ENCODE measurements around the gene MEGF8. TPM values are rescaled to one million over a fixed set of nuclear protein-coding genes. Genes with fewer than 3 reads are reported as not detected.

MEGF8 gene
- total RNA-seq, 1 donor from 2014 or later, result 69.3 TPM

GRCh38 chr19:42407085-42407815 is 81.8 kb downstream of the MEGF8 start:
- Mint-ChIP-seq H3K4me1 (ENCODE audit: unreplicated experiment) (peaks cover 8% of the 10 kb centered on the region), H3K27ac (ENCODE audit: unreplicated experiment) (no peak overlapping the region), H3K9me3 (ENCODE audit: unreplicated experiment) (no peaks in the 10 kb centered on the region), H3K36me3 (ENCODE audit: low read depth, unreplicated experiment) (peaks cover 7% of the 10 kb centered on the region), H3K27me3 (ENCODE audit: unreplicated experiment) (peaks cover 14% of the 10 kb centered on the region), H3K4me3 (ENCODE audit: unreplicated experiment) (no peak overlapping the region)
- TF ChIP-seq, protein P1, sequence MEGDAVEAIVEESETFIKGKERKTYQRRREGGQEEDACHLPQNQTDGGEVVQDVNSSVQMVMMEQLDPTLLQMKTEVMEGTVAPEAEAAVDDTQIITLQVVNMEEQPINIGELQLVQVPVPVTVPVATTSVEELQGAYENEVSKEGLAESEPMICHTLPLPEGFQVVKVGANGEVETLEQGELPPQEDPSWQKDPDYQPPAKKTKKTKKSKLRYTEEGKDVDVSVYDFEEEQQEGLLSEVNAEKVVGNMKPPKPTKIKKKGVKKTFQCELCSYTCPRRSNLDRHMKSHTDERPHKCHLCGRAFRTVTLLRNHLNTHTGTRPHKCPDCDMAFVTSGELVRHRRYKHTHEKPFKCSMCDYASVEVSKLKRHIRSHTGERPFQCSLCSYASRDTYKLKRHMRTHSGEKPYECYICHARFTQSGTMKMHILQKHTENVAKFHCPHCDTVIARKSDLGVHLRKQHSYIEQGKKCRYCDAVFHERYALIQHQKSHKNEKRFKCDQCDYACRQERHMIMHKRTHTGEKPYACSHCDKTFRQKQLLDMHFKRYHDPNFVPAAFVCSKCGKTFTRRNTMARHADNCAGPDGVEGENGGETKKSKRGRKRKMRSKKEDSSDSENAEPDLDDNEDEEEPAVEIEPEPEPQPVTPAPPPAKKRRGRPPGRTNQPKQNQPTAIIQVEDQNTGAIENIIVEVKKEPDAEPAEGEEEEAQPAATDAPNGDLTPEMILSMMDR (IDR thresholded peaks at IDR 0.05; ENCODE audit: unreplicated experiment), result no peak
- no peak for DNase-seq (ENCODE audit: low spot score)

GRCh38 chr19:42407816-42408175 is 82.4 kb downstream of the MEGF8 start:
- Mint-ChIP-seq H3K9me3 (ENCODE audit: unreplicated experiment) (no peaks in the 10 kb centered on the region), H3K4me1 (ENCODE audit: unreplicated experiment) (peaks cover 8% of the 10 kb centered on the region), H3K4me3 (ENCODE audit: unreplicated experiment) (no peak overlapping the region), H3K36me3 (ENCODE audit: low read depth, unreplicated experiment) (peaks cover 7% of the 10 kb centered on the region), H3K27me3 (ENCODE audit: unreplicated experiment) (peaks cover 14% of the 10 kb centered on the region), H3K27ac (ENCODE audit: unreplicated experiment) (no peak overlapping the region)
- no peak for DNase-seq (ENCODE audit: low spot score)
- TF ChIP-seq, protein P1 (IDR thresholded peaks at IDR 0.05; ENCODE audit: unreplicated experiment), result no peak

DNA sequence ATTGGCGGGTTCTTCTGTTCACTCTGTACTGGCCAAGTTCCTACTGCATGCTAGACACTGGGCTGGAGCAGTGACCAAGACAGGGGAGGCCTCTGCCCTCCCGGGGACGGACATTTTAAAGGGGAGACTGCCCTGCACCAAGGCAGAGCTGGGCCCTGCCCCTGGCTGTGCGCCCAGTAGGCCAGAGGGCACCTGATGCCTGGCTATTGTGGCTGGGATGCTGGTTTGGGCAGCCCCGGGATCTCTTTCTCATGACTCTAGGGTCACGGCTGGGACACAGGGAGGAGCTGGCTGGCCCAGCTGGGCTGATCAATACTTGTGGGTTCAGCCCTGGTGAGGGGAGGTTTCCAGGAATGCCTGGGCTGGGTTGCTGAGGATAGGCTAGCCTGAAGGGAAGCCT is 84.0 kb downstream of the MEGF8 start:
- Mint-ChIP-seq H3K4me1 (ENCODE audit: unreplicated experiment) (peaks cover 11% of the 10 kb centered on the region), H3K9me3 (ENCODE audit: unreplicated experiment) (no peaks in the 10 kb centered on the region), H3K27me3 (ENCODE audit: unreplicated experiment) (peaks cover 15% of the 10 kb centered on the region), H3K27ac (ENCODE audit: unreplicated experiment) (no peak overlapping the region), H3K36me3 (ENCODE audit: low read depth, unreplicated experiment) (peaks cover 12% of the 10 kb centered on the region), H3K4me3 (ENCODE audit: unreplicated experiment) (no peak overlapping the region)
- TF ChIP-seq, protein P1 (IDR thresholded peaks at IDR 0.05; ENCODE audit: unreplicated experiment), result no peak
- DNase-seq (ENCODE audit: low spot score), result no peak

- Mint-ChIP-seq H3K4me1 (ENCODE audit: unreplicated experiment) (peaks cover 11% of the 10 kb centered on the region), H3K27ac (ENCODE audit: unreplicated experiment) (no peak overlapping the region), H3K36me3 (ENCODE audit: low read depth, unreplicated experiment) (peaks cover 16% of the 10 kb centered on the region), H3K4me3 (ENCODE audit: unreplicated experiment) (no peak overlapping the region), H3K27me3 (ENCODE audit: unreplicated experiment) (peaks cover 15% of the 10 kb centered on the region), H3K9me3 (ENCODE audit: unreplicated experiment) (no peaks in the 10 kb centered on the region)
- no peak for DNase-seq (ENCODE audit: low spot score)
- TF ChIP-seq, protein P1 (IDR thresholded peaks at IDR 0.05; ENCODE audit: unreplicated experiment), result no peak
Observed at GRCh38 chr19:42410371-42410770, 84.9 kb downstream of the MEGF8 start.

- peaks cover 11% of the 10 kb centered on the region for H3K4me1 Mint-ChIP-seq (ENCODE audit: unreplicated experiment)
- H3K27me3 Mint-ChIP-seq (ENCODE audit: unreplicated experiment), result peaks cover 15% of the 10 kb centered on the region
- peaks cover 20% of the 10 kb centered on the region for H3K36me3 Mint-ChIP-seq (ENCODE audit: low read depth, unreplicated experiment)
- H3K4me3 Mint-ChIP-seq (ENCODE audit: unreplicated experiment), result peak overlapping the region; percentile 67
- TF ChIP-seq, protein P1 (IDR thresholded peaks at IDR 0.05; ENCODE audit: unreplicated experiment), result no peak
- no peak overlapping the region for H3K27ac Mint-ChIP-seq (ENCODE audit: unreplicated experiment)
- DNase-seq (ENCODE audit: low spot score), result no peak
- H3K9me3 Mint-ChIP-seq (ENCODE audit: unreplicated experiment), result no peaks in the 10 kb centered on the region
Observed at GRCh38 chr19:42411581-42412178, 86.2 kb downstream of the MEGF8 start.

Data from endothelial cell (in vitro differentiated cells).